ENCODE results near the gene HSP90AB1.

Gene HSP90AB1

DNA sequence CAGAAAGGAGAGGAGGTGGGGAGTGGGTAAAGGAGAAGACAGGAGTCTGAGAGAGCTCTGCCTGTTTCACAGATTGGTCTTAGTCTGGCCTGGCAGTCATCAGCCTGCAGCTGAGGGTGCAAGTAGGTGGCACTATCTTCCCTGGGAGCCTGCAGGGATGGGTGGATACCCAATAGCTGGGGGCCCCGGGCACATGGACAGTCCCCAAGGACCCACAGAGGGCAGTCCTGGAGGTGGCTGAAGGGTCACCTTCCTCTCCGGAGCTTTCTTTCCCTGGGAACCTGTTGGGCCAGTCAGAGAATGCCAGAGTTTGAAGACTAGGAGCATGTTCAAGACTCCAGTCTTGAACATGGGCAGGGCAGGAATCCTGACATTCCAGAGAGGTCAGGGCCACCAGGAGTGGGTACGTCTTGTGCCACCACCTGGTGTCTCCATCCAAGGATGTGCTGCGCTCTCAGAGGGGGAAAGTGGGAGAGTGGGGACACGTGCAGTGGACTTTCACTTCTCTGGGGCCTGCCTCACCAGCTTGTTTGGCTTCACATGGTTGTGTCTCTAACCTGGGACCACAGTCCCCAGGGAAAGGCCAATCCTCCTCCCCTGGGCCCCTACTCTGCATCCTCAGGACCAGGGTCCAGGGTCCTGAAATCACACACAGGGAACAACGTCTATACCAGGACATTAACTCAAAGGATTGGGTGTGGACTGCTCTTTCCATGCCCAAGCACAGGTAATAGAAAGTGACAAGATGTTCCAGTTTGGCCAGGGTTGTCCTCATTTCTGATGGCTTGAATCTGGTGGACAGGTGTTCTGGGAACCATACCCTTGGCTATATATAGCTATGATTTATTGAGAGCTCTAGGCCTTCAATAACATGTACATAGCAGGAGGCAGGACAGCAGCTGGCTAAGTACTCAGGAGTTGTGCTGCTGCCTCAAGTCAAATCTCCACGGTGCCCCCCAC, 48.2 kb downstream of the HSP90AB1 start:
- no peak overlapping the region for H3K4me3 ChIP-seq (ENCODE audit: low read length)
- H3K27ac ChIP-seq (ENCODE audit: low read length) = no peak overlapping the region
- WGBS (ENCODE audit: insufficient coverage, insufficient read length) = no CpG with 5 or more reads among the region's 7 CpGs
- H3K4me1 ChIP-seq (ENCODE audit: control insufficient read depth, insufficient read depth, low read length) = peaks cover 2% of the 10 kb centered on the region
- no peaks in the 10 kb centered on the region for H3K36me3 ChIP-seq (ENCODE audit: control insufficient read depth, insufficient read depth, low read length)
- DNase-seq (ENCODE audit: low read depth, low spot score) = no peak
- H3K27me3 ChIP-seq (ENCODE audit: control insufficient read depth, insufficient read depth, low read length) = peaks cover 4% of the 10 kb centered on the region; the same call in 1 of the 2 replicates
- no peaks in the 10 kb centered on the region for H3K9me3 ChIP-seq (ENCODE audit: control insufficient read depth, insufficient read depth, low read length)

DNA sequence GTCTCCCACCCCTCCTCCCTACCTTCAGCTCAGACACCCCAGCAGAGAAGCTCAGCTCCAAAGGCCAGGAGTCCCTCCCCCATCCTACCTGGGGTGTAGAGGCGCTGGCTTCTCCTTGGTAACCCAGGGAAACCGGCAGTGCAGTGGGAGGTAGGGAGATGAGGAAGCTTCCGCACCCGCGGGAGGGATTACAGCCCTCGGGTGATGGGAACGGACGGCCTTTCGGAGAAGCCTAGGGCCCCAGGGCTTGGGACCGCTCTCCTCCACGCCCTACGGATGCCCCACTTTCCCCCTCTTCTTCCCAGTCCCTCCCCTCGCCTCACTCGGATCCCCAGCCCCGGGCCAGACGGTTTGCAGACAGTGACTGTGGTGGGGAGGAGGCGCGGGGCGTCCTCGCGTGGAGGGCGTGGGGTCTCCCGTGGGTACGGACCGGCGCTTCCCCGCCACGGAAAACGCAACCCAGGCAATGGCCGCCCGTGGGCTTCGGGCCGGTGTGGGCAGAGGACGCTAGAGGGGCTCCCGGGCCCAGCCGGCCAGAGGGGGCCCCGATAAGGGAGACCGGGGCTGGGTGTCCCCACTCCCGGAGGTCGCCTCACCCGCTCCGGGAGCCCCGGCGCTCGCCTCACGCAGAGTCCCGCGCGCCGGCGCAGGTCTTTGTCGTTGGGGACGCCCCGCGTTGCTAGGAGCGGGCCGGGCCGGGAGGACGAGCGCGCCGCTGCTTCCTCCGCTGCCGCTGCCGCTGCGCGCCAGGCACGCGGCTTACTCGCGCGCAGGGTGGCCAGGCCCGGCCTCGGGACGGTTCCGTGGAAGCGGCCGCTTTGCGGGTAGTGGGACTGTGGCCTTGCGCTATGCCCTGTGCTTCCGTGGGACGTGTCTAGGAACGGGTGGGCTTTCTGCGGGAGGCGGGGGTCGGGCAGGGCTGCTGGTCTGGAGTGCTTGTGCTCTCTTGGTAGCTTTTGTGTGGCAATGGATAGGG, 50.5 kb downstream of the HSP90AB1 start:
- Histone ChIP-seq H3K27me3 (ENCODE audit: control insufficient read depth, insufficient read depth, low read length) (peaks cover 4% of the 10 kb centered on the region; the same call in 1 of the 2 replicates), H3K27ac (ENCODE audit: low read length) (no peak overlapping the region), H3K36me3 (ENCODE audit: control insufficient read depth, insufficient read depth, low read length) (peaks cover 15% of the 10 kb centered on the region), H3K9me3 (ENCODE audit: control insufficient read depth, insufficient read depth, low read length) (no peaks in the 10 kb centered on the region), H3K4me3 (ENCODE audit: low read length) (peak overlapping the region; percentile 80), H3K4me1 (ENCODE audit: control insufficient read depth, insufficient read depth, low read length) (peaks cover 2% of the 10 kb centered on the region)
- DNase-seq (ENCODE audit: low read depth, low spot score) = no peak
- no CpG with 5 or more reads among the region's 86 CpGs for WGBS (ENCODE audit: insufficient coverage, insufficient read length)

DNA sequence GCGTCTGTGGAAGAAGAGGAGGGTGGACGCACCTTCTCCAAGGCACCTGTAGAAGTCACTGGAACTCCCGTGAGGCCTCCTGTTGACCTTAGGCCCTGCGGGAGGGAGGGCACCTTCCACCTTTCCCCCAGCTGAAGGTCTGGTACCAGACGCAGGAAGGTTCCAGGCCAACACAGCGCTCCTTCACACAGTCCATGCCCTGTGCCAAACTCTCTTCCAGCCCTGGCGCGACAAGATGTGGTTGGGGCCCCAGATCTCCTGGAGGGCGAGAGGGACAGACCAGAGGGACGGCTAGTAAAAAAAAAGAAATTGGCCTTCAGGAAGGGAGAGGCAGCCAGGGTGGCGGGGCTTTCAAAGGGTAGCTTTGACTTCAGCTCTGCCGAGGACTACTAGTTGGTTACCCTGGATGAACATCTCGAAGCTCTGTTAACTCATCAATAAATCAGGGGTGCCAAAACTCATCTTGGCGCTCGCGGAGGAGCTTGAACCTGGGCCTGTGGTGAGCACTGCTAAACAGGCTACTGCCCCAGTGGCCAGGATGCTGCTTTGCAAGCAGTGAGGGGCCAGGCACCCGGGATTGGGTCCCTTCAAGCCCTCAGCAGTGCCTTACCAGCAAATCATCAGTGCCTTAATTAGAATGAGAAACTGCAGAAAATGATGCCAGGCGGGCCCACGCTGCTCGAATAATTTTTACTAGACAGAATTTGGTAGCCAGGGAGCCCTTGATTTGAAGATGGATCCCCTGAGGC, 51.3 kb downstream of the HSP90AB1 start:
- DNase-seq (ENCODE audit: low read depth, low spot score) = no peak
- Histone ChIP-seq H3K36me3 (ENCODE audit: control insufficient read depth, insufficient read depth, low read length) (peaks cover 23% of the 10 kb centered on the region), H3K4me1 (ENCODE audit: control insufficient read depth, insufficient read depth, low read length) (peaks cover 2% of the 10 kb centered on the region), H3K27ac (ENCODE audit: low read length) (no peak overlapping the region), H3K4me3 (ENCODE audit: low read length) (no peak overlapping the region; the same call in 1 of the 2 replicates), H3K9me3 (ENCODE audit: control insufficient read depth, insufficient read depth, low read length) (no peaks in the 10 kb centered on the region), H3K27me3 (ENCODE audit: control insufficient read depth, insufficient read depth, low read length) (peaks cover 4% of the 10 kb centered on the region; the same call in 1 of the 2 replicates)
- WGBS (ENCODE audit: insufficient coverage, insufficient read length) = no CpG with 5 or more reads among the region's 20 CpGs

DNA sequence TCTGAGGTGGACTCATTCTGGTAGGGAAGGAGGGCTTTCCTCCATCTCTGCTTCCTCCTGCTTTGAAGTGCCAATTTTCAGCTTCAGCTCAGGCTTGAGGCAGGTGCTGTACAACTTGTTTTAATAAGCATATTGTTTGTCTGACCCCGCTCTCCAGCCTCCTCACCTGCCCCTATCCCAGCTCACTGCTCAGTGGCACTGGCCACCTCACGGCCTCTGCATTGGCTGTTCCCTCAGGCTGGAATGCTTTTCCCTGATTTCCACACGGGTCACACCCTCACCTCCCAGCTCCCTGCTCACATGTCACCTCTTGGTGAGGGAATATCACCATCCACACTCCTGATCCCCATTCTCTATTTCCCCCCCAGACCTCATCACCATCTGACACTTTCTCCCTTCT, 52.0 kb downstream of the HSP90AB1 start:
- WGBS (ENCODE audit: insufficient coverage, insufficient read length) = no CpG with 5 or more reads among the region's 3 CpGs
- no peak overlapping the region for H3K4me3 ChIP-seq (ENCODE audit: low read length)
- H3K9me3 ChIP-seq (ENCODE audit: control insufficient read depth, insufficient read depth, low read length) = no peaks in the 10 kb centered on the region
- H3K27ac ChIP-seq (ENCODE audit: low read length) = no peak overlapping the region
- peaks cover 28% of the 10 kb centered on the region for H3K36me3 ChIP-seq (ENCODE audit: control insufficient read depth, insufficient read depth, low read length)
- H3K27me3 ChIP-seq (ENCODE audit: control insufficient read depth, insufficient read depth, low read length) = peaks cover 4% of the 10 kb centered on the region; the same call in 1 of the 2 replicates
- no peak for DNase-seq (ENCODE audit: low read depth, low spot score)
- H3K4me1 ChIP-seq (ENCODE audit: control insufficient read depth, insufficient read depth, low read length) = peaks cover 2% of the 10 kb centered on the region

DNA sequence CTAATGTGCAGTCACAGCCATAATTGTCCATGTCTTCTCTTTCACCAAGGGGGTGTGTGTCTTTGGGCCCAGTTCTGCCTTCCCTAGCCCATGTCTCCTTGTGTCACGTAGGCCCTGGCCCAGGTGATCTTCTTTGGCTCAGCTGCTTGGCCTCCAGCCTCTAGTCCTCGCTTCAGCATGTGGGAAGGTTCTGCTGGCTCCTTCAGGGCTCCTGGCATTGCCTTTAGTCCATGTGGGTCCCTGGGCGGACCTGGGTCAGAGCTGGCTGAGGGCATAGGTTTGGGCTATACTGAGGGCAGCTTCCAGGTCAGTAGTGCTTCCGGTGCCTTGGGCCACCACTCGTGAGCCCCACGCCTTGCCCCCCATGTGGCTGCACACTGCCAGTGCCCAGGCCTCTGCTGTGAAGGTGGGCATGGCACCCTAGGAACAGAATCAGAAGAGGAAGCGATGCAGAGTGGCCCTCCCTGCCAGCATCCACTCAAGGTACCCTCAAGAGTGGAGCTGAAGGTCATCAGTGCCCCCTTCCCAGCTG, 53.5 kb downstream of the HSP90AB1 start:
- Histone ChIP-seq H3K36me3 (ENCODE audit: control insufficient read depth, insufficient read depth, low read length) (peaks cover 37% of the 10 kb centered on the region), H3K27ac (ENCODE audit: low read length) (no peak overlapping the region)
- whole genome bisulfite sequencing (ENCODE audit: insufficient coverage, insufficient read length) = no CpG with 5 or more reads among the region's 7 CpGs

DNA sequence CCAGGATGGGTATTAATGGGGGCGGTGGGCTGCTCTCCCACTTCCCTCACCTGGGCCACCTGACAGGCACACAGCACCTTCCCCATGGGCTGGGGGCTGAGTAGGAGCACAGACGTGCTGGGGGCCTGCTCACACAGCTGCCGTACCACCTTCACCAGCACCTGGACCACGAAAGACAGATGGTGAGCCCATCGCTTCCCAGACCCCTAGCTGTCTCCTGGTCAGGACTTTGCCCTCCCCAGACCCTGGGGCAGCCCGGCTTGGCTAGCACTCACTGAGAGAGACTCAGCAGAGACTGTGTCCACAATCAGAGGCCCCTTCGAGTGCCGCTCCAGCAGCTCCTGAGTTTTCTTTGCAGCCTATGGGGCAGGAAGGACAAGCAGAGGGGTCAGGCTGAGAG, 54.2 kb downstream of the HSP90AB1 start:
- peaks cover under 1% of the 10 kb centered on the region; the same call in 1 of the 2 replicates for H3K27me3 ChIP-seq (ENCODE audit: control insufficient read depth, insufficient read depth, low read length)
- no peak overlapping the region for H3K27ac ChIP-seq (ENCODE audit: low read length)
- peaks cover 38% of the 10 kb centered on the region for H3K36me3 ChIP-seq (ENCODE audit: control insufficient read depth, insufficient read depth, low read length)
- no CpG with 5 or more reads among the region's 8 CpGs for WGBS (ENCODE audit: insufficient coverage, insufficient read length)
- H3K4me3 ChIP-seq (ENCODE audit: low read length) = no peak overlapping the region
- no peaks in the 10 kb centered on the region for H3K9me3 ChIP-seq (ENCODE audit: control insufficient read depth, insufficient read depth, low read length)
- H3K4me1 ChIP-seq (ENCODE audit: control insufficient read depth, insufficient read depth, low read length) = peaks cover 2% of the 10 kb centered on the region
- DNase-seq (ENCODE audit: low read depth, low spot score) = no peak

More for the DNA sequence above, 53.5 kb downstream of the HSP90AB1 start:
- peaks cover 2% of the 10 kb centered on the region for H3K4me1 ChIP-seq (ENCODE audit: control insufficient read depth, insufficient read depth, low read length)
- H3K4me3 ChIP-seq (ENCODE audit: low read length) = no peak overlapping the region
- no peaks in the 10 kb centered on the region for H3K9me3 ChIP-seq (ENCODE audit: control insufficient read depth, insufficient read depth, low read length)
- no peak for DNase-seq (ENCODE audit: low read depth, low spot score)
- H3K27me3 ChIP-seq (ENCODE audit: control insufficient read depth, insufficient read depth, low read length) = peaks cover 3% of the 10 kb centered on the region; the same call in 1 of the 2 replicates

DNA sequence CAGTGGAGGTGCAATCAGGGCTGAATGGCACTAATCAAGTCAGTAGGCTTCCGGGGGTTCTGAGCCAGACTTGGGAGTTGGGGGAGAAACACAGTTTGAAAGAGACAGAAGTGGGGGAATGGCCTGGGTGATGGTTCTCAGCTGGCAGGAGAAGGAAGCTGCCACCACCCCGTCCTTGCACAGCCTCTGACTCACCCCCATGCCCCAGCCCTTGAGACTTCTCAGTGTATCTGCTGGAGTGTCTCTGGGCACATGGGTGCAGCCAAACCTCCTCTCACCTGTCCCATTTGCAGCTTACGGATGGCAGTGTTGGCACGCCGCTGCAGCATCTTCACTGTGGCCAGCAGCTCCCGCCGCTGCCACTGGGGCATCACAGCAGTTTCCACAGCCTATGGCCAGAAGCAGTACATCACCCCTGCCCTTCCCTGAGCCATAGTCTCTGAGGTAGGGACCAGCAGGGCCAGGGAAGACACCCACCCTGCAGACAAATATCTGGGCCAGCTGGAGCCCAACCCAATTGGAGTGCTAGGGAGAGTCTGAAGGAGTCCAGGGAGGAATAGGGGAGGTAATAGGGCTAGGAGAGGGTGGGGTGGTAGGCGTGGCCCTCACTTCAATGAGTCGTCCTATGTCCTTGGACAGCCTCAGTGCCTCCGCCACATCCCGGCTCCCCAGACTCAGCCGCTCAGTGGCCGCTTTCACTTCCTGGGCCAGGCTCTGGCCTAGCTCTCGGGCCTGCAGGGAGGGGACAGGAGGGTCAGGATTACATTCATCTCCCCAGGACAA, 55.1 kb downstream of the HSP90AB1 start:
- Histone ChIP-seq H3K27ac (ENCODE audit: low read length) (no peak overlapping the region), H3K4me3 (ENCODE audit: low read length) (no peak overlapping the region), H3K36me3 (ENCODE audit: control insufficient read depth, insufficient read depth, low read length) (peaks cover 45% of the 10 kb centered on the region), H3K27me3 (ENCODE audit: control insufficient read depth, insufficient read depth, low read length) (no peaks in the 10 kb centered on the region), H3K4me1 (ENCODE audit: control insufficient read depth, insufficient read depth, low read length) (no peaks in the 10 kb centered on the region; the same call in 1 of the 2 replicates), H3K9me3 (ENCODE audit: control insufficient read depth, insufficient read depth, low read length) (no peaks in the 10 kb centered on the region)
- WGBS (ENCODE audit: insufficient coverage, insufficient read length) = no CpG with 5 or more reads among the region's 14 CpGs
- no peak for DNase-seq (ENCODE audit: low read depth, low spot score)

DNA sequence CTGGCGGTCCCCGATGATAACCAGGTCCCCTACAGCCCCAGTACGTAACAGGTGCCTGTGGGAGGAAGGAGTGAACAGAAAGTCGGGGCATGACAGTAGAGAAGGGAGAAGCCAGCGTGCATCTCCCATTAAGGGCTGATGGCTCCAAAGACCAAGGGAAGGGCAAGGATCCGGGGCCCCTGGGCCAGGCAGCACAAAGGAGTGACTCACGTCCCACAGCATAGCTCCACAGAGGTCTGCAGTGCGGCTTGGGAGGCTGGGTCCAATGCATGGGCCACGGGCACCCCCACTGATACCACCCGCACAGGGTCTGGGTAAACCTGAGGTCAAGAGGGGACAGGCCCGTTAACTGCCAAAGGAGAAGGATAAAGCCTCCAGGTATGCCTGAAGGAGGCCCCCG, 56.0 kb downstream of the HSP90AB1 start:
- H3K36me3 ChIP-seq (ENCODE audit: control insufficient read depth, insufficient read depth, low read length) = peaks cover 49% of the 10 kb centered on the region
- no peaks in the 10 kb centered on the region; the same call in 1 of the 2 replicates for H3K4me1 ChIP-seq (ENCODE audit: control insufficient read depth, insufficient read depth, low read length)
- no peaks in the 10 kb centered on the region for H3K9me3 ChIP-seq (ENCODE audit: control insufficient read depth, insufficient read depth, low read length)
- H3K27ac ChIP-seq (ENCODE audit: low read length) = no peak overlapping the region
- no peak overlapping the region for H3K4me3 ChIP-seq (ENCODE audit: low read length)
- no peak for DNase-seq (ENCODE audit: low read depth, low spot score)
- H3K27me3 ChIP-seq (ENCODE audit: control insufficient read depth, insufficient read depth, low read length) = no peaks in the 10 kb centered on the region
- WGBS (ENCODE audit: insufficient coverage, insufficient read length) = no CpG with 5 or more reads among the region's 12 CpGs
